Epithelial cell of esophagus (primary cell): ENCODE data around the gene TARBP2.

Experiments used
- DNase-seq: peaks from one replicate; pipeline ENCODE4 v3.0.0; 2010; ENCODE audit warnings: low read depth
- H3K4me3 ChIP-seq: 2 replicates; pipeline ENCODE4 v1.5.1; 2011; ENCODE audit warnings: mild to moderate bottlenecking, low read length, control low read depth
- TF ChIP-seq, protein P1 (sequence below): IDR thresholded peaks from 2 replicates; pipeline ENCODE4 v1.5.1; 2011; ENCODE audit warnings: low read depth, mild to moderate bottlenecking, low read length, control low read depth, inconsistent platforms; ENCODE audit not compliant: insufficient read depth; ENCODE audit errors: missing control alignments

Gene TARBP2

DNA sequence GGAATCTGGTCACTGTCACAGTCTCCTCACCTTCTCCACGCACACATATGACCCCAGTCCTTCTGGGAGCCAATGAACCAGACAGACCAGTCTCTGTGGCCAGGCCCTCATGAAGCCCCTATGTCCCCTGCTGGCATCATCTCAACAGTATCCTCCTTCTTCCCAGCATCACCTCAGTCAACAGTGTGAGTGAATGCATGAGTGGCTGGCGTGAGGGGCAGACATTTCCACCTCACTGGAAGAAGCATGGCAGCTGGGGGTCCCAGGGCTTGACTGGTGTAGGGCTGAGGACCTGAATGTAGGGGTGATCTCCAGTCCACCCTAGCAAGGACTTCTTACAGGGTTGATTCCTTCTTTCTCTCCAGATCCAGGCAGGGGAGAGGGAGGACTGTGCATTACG is 3.6 kb upstream of the TARBP2 start:
- no peak overlapping the region for H3K4me3 ChIP-seq
- no peak for DNase-seq
- TF ChIP-seq, protein P1, sequence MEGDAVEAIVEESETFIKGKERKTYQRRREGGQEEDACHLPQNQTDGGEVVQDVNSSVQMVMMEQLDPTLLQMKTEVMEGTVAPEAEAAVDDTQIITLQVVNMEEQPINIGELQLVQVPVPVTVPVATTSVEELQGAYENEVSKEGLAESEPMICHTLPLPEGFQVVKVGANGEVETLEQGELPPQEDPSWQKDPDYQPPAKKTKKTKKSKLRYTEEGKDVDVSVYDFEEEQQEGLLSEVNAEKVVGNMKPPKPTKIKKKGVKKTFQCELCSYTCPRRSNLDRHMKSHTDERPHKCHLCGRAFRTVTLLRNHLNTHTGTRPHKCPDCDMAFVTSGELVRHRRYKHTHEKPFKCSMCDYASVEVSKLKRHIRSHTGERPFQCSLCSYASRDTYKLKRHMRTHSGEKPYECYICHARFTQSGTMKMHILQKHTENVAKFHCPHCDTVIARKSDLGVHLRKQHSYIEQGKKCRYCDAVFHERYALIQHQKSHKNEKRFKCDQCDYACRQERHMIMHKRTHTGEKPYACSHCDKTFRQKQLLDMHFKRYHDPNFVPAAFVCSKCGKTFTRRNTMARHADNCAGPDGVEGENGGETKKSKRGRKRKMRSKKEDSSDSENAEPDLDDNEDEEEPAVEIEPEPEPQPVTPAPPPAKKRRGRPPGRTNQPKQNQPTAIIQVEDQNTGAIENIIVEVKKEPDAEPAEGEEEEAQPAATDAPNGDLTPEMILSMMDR = no peak

DNA sequence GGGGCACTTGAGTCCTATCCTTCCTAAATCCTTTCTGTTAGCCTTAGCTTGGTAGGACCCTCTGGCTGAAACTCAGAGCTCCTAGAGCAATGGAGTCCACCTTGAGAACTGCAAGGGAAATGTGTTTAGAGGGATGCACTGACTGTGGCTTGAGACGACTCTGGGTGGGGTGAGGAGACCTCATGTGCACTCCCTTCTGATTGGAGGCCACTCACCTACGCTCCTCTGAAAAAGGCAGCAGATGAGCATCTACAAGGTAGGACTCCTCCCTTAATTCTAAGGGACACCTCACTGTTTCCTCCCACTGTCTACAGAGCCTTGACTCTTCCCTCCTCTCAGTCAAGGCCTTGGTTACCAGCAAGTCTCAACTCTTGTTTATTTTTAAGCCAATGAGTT is 2.9 kb upstream of the TARBP2 start:
- TF ChIP-seq, protein P1 = no peak
- DNase-seq = no peak
- H3K4me3 ChIP-seq = peak overlapping the region; percentile 73

DNA sequence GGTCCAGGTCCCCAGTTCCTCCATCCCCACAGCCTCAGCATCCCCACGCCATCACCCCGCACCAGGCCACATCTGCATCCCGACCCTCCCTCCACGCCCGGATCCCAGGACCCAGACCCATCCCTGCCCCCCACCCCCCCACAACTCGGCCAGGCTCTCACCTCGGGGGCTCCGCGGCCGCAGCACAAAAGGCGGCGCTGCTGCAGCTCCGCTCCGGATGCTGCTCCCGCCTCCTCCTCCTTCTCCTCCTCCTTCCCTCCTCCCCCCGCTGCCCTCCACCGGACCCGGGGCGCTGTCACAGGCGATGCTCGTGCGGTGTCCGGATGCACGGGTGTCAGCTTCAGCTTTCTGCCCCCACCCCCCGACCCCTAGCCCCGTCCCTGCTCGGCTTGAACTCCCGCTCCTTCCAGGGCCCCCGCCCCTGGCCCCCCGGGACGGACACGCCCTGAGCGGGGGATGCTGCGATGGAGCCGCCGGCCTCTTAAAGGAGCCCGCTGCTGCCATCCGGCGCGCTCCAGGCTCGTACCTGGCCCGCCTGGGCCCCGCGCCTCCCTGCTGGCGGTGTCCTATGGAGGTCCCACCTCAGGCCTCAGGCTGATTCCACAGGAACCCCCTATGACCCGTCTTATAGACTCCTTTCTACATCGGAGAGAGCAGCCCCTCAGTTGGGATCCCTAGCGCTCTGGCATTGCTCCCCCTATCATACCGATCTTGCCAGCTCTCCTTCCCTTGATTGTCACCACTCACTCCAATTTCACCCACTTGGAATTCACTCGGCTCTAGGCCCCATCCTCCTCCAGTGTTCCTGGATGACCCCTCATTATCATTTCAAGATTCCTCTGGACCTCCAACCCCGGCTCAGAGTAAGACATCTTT is 1.6 kb upstream of the TARBP2 start, which contains the start of gene MAP3K12:
Gene MAP3K12, minus strand, starts transcription at position 193 of the 876 bp plus-strand sequence. CDS start 12,067 bp downstream, outside the sequence.
- H3K4me3 ChIP-seq = peak within 1 kb of the TSS; percentile 73
- TF ChIP-seq, protein P1 = no peak

DNA sequence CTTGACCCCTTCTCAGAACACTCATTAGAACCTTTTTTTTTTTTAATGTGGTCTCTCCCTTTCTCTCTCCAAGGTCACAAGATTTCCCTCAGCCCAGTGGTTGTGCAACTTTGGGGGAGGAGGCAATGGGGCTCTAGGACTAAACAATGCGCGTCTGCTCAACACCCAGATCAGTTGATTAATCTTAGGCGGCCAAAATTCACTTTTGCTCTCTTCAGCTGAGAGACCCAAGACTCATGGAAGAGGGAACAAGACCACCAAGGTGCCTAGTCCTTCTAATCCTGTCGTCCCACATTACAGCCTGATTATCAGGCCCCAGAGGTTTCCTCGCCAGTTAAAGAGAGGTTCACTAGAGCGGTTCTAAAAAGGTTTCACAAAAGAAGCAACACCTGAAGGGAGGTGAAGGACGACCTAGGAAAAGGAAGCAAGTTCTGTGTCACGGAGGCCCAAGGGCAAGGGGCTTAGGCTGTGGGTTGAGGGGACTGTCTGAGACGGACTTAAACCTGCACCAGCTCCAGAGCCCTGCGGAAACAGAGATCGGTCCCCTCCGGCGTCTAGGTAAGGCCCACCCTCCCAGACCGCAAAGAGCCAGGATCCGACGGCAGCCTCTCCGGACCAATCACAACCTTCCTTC is 824 bp upstream of the TARBP2 start:
- peak; percentile 61 for DNase-seq
- H3K4me3 ChIP-seq = peak overlapping the region; percentile 73
- TF ChIP-seq, protein P1 = no peak

More for the DNA sequence above, 1.6 kb upstream of the TARBP2 start, which contains the start of gene MAP3K12:
- DNase-seq = peak; percentile 51

DNA sequence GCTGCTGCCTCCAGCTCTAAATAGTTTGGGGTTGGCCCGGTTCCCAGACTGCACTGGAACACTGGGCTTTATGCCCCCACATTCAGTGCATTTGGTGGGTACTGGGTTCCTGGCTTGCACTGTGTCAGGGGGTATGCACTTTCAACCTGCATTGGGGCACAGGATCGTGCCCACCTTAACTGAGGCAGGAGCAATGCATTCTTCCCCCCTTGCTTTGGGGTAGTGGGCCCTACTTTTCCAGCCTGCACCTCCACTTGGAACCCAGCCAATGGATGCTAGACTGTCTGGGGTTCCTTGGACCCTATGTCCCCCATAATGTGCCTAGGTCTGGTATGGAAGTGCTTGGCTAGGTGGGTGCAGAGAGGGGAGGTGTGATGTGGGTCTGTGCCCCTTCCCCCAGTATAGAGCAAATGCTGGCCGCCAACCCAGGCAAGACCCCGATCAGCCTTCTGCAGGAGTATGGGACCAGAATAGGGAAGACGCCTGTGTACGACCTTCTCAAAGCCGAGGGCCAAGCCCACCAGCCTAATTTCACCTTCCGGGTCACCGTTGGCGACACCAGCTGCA is 615 bp downstream of the TARBP2 start:
- no peak for DNase-seq
- H3K4me3 ChIP-seq = peak overlapping the region; percentile 73
- TF ChIP-seq, protein P1 = no peak

DNA sequence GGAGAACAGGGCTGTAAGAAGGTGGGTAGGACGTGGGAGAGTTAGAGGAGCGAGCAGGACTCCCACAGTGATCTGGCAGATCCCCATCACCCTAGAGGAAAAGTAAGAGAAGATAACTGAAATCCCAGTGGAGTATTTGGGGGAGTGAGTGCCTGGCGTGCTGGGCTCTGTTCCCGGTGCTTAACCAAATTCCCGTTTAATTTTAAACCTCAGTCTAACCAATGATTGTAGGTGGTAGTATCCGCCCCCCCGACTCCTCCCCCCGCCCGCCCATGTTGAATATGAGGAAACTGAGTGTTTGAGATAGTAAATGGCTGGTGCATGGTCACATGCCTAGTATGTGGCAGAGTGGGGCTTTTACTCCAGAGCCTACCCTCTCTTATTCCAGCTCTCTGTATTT is 1.2 kb downstream of the TARBP2 start:
- no peak for DNase-seq
- peak overlapping the region; percentile 73 for H3K4me3 ChIP-seq
- TF ChIP-seq, protein P1 = no peak
